GM18517 (cell line): ENCODE measurements around the gene HSF4.

Experiments used
- ATAC-seq: cut with Tn5 transposase; IDR thresholded peaks from one replicate; pipeline ENCODE4 v1.9.1; 2021; ENCODE audit warnings: mild to moderate bottlenecking, moderate library complexity; ENCODE audit not compliant: unreplicated experiment

Gene HSF4

GRCh38 chr16:67184453-67184994, 20.0 kb downstream of the HSF4 start:
- ATAC-seq: no peak

DNA sequence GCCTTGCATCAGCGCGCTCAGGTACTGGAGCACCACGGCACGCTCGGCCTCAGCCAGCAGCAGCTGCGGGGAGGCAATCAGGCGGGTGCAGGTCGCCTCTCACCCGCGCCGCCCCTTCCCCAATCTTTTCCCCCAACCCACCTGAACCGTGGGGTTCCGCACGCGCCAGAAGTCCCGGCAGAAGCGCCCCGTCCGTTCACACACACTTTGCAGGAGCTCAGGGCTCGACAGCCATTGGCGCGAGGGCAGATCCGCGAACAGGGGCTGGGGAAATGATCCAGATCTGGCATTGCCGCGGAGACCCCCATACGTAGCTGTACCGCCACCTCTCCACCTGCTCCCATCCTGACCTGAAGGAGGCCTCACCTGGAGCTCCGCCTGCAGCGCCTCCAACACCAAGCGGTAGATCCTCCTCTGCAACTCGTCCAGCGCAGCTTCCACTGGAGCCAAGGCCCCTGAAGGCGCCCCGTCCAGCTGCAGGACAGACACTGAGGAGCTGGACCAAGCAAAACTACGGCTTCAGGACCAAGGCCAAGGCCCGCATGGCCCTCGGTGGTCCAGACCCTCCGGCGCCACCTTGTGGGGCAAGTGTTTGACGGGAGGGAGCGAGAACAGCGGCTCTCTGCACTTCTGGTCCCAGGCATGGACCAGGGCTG, 20.6 kb downstream of the HSF4 start:
- ATAC-seq: peak; percentile 30

DNA sequence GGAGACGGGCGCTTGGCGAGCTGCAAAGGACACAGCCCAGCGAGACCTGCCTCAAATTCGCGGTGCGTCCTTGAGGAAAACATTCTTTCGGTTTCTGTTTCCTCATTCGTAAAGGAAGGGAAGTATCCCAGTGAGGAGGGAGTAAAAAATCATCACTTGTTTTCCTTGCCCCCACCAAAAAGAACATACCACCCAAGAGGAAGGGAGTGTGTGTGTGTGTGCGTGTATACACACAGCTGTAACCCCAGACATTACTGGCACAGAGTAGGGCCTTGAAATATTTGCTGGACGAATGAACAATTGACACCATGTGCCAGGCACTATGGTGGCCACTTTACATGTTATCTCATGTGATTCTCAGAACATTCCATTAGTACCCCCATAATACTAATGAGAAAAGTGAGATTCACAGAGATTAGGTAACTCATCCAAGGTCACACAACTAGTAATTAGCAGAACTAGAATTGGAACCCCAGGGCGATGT, 21.1 kb downstream of the HSF4 start:
- no peak for ATAC-seq

DNA sequence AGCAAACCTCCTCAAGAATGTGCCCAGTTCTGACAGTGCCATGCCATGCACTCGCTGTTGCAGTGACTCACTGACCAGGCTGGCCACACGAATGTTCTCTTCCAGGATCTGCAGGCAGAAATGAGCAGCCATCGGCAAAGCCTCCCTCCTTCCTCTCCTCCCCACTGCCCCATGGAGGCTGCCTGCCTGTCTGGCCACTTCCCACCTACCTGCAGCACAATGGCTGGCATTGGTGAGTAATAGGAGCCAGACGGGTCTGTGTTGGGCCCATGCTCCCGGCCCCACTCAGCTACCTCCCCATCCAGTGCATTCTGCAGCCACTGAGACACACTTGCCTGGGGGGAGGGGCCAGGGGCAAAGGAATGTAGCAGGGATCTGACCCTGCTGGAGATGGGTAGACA, 22.0 kb downstream of the HSF4 start:
- no peak for ATAC-seq

DNA sequence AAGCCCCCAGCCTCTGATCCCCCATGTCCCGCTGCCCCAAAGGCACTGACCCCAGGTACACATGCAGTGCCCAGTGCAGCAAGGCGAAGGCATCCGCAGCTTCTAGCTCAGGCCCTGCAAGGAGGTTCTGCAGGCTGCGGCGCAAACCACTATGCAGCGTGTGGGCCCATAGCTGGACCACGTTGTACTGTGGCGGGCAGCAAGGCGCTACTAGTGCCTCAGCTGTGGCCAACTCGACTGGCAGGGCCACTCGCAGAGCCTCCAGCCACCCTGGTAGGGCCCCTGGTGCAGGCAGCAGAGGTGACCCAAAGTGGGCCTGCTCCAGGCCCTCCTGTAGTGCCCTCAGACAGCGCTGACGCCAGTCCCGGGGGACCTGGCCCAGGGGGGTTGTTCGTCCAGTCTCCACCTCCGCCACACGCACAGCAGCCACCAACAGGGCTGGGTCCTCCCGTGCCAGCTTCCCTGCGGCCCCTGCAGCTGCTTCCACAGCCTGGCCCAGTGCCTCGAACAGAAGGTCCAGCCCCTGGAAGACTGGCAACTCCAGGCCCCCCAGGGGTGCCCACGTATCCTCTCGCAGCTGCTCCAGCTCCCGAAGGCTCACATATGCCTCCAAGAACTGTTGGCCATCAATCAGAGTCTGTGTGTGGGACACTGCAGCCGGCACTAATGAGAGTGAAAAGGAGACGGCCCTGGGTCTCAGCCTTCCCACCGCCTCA, 22.8 kb downstream of the HSF4 start:
- ATAC-seq: no peak

- no peak for ATAC-seq
These were observed 23.8 kb downstream of the HSF4 start for GRCh38 chr16:67188323-67188722.

DNA sequence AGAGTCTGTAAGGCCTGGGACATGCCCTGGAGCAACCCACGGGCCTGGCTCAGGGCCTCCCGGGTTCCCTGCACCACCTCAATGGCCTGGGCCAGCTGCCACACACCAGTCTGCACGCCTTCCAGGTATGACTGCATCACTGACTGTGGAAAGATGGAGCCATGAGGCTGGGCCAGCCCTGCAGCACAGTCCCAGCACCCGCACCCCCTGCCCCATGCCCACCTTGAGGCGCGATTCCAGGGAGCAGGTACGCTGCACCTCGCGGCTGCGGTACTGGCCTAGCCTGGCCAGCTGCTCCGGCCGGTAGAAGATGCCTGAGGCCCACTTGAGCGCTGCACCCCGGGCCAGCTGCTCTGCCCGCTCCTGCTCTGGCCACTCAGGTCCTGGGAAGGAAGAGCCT, 24.3 kb downstream of the HSF4 start:
- ATAC-seq: no peak

- no peak for ATAC-seq
These were observed 25.5 kb downstream of the HSF4 start, which contains the start of gene EXOC3L1 for GRCh38 chr16:67190041-67190440. Gene EXOC3L1, minus strand, starts transcription at chr16:67190136. Its CDS starts 460 bp downstream, at chr16:67189676.

GRCh38 chr16:67190448-67191399, 26.2 kb downstream of the HSF4 start:
- no peak for ATAC-seq

- ATAC-seq: peak; percentile 3
These were observed 27.0 kb downstream of the HSF4 start for GRCh38 chr16:67191411-67191994.

DNA sequence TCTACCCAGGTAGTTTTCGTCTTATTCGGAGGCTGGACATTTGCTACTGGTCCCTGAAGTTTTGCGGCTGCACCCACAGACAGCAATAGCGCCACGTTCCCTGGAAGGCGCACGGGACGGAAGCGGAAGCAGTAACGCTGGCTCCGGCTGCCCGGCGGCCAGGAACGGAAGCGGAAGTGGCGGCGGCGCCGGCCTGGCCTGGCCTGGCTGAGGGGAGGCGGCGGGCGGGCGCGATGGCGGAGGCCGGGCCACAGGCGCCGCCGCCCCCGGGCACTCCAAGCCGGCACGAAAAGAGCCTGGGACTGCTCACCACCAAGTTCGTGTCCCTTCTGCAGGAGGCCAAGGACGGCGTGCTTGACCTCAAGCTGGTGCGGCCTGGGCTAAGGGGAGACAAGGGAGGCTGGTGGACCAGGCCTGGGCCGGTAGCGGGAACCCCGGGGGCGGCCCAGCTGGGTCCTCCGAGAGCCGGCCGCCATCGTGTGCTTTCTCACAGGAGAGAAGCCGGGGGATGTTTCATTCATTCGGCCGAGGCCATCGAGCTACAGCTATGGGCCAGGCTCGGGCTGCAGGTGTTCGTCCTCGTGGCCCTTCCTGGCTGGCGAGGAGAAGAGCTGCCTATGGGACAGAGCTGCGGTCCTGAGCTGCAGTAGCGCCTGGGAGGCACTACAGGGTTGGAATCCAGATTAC, 27.6 kb downstream of the HSF4 start, which contains the start of gene E2F4:
TSS of gene E2F4 (plus strand) at position 161 of the 687 bp plus-strand sequence. CDS start at position 234, 73 bp downstream.
- peak; percentile 64 for ATAC-seq

GRCh38 chr16:67192781-67193361, 28.3 kb downstream of the HSF4 start:
- ATAC-seq: no peak

DNA sequence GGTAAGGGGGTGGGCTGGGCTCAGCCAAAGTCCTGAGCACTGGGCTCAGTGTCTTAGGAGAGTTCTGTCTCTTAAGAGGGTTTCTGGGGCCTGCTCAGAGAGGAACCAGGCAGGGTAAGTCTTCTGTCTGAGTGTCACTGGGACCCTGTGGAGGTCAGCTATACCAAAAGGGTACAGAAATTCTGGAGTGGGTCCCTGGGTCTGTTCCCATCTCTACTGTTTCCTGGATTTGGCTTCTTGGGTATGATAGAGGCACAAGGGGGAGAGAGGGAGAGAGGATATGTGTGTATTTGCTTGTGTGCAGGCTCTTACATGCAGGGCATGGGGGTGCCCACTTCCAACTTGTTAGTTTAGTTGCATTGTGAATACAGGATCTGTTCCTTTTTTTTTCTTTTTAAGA, 29.0 kb downstream of the HSF4 start:
- no peak for ATAC-seq

DNA sequence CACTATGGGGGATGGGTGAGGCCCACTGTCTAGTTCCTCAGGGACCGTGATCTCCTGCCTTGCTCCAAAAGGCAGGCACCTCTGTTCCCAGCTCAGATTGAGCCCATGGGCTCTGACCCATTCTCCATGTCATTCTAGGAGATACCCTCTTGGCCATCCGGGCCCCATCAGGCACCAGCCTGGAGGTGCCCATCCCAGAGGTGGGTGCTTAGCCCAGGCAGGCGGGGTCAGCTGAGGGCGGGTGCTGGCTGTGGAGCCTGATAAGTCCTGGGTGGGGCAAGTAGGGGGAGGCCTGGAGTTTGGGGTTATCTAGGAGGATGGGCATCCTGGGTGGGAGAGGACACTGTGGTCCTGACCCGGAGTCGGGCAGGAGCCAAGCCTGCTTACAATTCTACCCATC, 29.7 kb downstream of the HSF4 start:
- ATAC-seq: no peak

- ATAC-seq: no peak
These were observed 31.1 kb downstream of the HSF4 start for GRCh38 chr16:67195676-67196075.

DNA sequence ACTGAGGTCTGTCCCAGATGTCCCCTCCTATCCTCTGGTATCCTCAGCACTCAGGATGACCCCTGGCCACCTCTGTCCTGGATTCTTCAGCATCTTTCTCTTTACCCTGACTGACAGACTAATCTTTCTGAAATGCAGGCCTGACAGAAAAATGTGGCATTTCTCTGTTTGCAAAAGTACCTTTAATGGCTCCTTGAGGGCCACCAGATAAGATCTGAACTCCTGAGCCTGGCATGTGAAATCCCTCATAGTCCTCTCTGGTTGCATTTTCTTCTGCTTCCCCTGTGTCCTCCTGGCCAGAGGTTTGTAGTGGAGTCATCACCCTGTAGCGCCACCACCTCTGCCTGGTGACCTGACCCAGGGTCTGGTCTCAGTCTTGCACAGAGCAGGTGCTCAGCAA, 32.3 kb downstream of the HSF4 start:
- no peak for ATAC-seq

DNA sequence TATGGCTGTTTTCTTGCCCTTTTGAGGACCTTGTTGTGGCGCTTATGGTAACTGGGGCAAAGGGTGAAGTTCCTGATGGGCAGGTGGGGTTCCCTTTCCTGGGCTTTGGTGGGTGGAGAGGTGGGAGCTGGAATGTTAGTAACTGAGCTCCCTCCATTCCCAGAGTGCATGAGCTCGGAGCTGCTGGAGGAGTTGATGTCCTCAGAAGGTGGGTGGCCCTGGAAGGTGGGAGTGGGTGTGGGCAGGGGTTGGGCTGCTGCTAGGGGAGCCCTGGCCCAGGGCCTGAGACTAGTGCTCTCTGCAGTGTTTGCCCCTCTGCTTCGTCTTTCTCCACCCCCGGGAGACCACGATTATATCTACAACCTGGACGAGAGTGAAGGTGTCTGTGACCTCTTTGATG, 33.2 kb downstream of the HSF4 start:
- no peak for ATAC-seq

GRCh38 chr16:67198238-67198734, 33.7 kb downstream of the HSF4 start:
- no peak for ATAC-seq
